SK-N-SH treated with all-trans-retinoic acid at 6 μM for 48 hours (cell line): ENCODE data around the gene ANKRD34A.

Source experiments
- ATAC-seq: fragments of 200-7000 bp; cut with Tn5 transposase; 3 replicates; pipeline ENCODE4 v1.9.1; 2020; ENCODE audit warnings: mild to moderate bottlenecking, moderate library complexity
- ARNTL ChIP-seq: fragments of 450-650 bp; formaldehyde crosslinking; IDR thresholded peaks from 2 replicates; pipeline ENCODE4 v1.5.0; 2020; ENCODE audit warnings: low read depth, mild to moderate bottlenecking, moderate library complexity, borderline replicate concordance
- BACH2 ChIP-seq: fragments of 250-450 bp; sonication (Bioruptor Pico); IDR thresholded peaks from 2 replicates; pipeline ENCODE4 v1.9.0; 2021; ENCODE audit warnings: mild to moderate bottlenecking, borderline replicate concordance
- CSDC2 ChIP-seq: fragments of 250-450 bp; sonication (Bioruptor Pico); IDR thresholded peaks from 2 replicates; pipeline ENCODE4 v1.5.0; 2020; ENCODE audit warnings: mild to moderate bottlenecking, moderate library complexity
- ESRRG ChIP-seq: fragments of 250-450 bp; sonication (Bioruptor Pico); IDR thresholded peaks from 2 replicates; pipeline ENCODE4 v1.6.1; 2021; ENCODE audit warnings: mild to moderate bottlenecking
- GLIS3 ChIP-seq: fragments of 250-450 bp; sonication (Bioruptor Pico); IDR thresholded peaks from 2 replicates; pipeline ENCODE4 v1.5.0; 2020; ENCODE audit warnings: mild to moderate bottlenecking, moderate library complexity
- ISL1 ChIP-seq: fragments of 250-450 bp; sonication (Bioruptor Pico); IDR thresholded peaks from 2 replicates; pipeline ENCODE4 v2.1.2; 2022; ENCODE audit warnings: mild to moderate bottlenecking, moderate library complexity
- OSR1 ChIP-seq: fragments of 250-450 bp; sonication (Bioruptor Pico); IDR thresholded peaks from 2 replicates; pipeline ENCODE4 v1.8.0; 2022; ENCODE audit warnings: moderate library complexity, mild to moderate bottlenecking, inconsistent platforms
- SNAI2 ChIP-seq: fragments of 250-450 bp; sonication (Bioruptor Pico); IDR thresholded peaks from 2 replicates; pipeline ENCODE4 v1.5.0; 2020; ENCODE audit warnings: mild to moderate bottlenecking, moderate library complexity
- TCF4 ChIP-seq: fragments of 250-450 bp; sonication (Bioruptor Pico); IDR thresholded peaks from 2 replicates; pipeline ENCODE4 v1.8.0; 2021; ENCODE audit warnings: mild to moderate bottlenecking, moderate library complexity, borderline replicate concordance
- TOX ChIP-seq: fragments of 250-450 bp; sonication (Bioruptor Pico); IDR thresholded peaks from 2 replicates; pipeline ENCODE4 v1.8.0; 2021; ENCODE audit warnings: mild to moderate bottlenecking, moderate library complexity, borderline replicate concordance
- ZFP3 ChIP-seq: fragments of 250-450 bp; sonication (Bioruptor Pico); IDR thresholded peaks from 2 replicates; pipeline ENCODE4 v1.5.0; 2020; ENCODE audit warnings: mild to moderate bottlenecking, moderate library complexity
- ZFP30 ChIP-seq: fragments of 450-650 bp; formaldehyde crosslinking; IDR thresholded peaks from 2 replicates; pipeline ENCODE4 v1.5.0; 2022; ENCODE audit warnings: mild to moderate bottlenecking, moderate library complexity
- ZNF565 ChIP-seq: fragments of 450-650 bp; formaldehyde crosslinking; conservative IDR thresholded peaks from 2 replicates; pipeline ENCODE4 v1.5.0; 2020; ENCODE audit warnings: low read depth, mild to moderate bottlenecking, moderate library complexity
- ZNF70 ChIP-seq: fragments of 450-650 bp; formaldehyde crosslinking; IDR thresholded peaks from 2 replicates; pipeline ENCODE4 v1.5.0; 2020; ENCODE audit warnings: mild to moderate bottlenecking, moderate library complexity
- TF ChIP-seq, protein P1 (sequence below): fragments of 250-450 bp; sonication (Bioruptor Pico); IDR thresholded peaks from 2 replicates; pipeline ENCODE4 v1.5.1; 2020; ENCODE audit warnings: low read depth, mild to moderate bottlenecking, moderate library complexity
- TF ChIP-seq, protein P2 (sequence below): fragments of 250-450 bp; sonication (Bioruptor Pico); IDR thresholded peaks from 2 replicates; pipeline ENCODE4 v1.8.0; 2020; ENCODE audit warnings: mild to moderate bottlenecking, moderate library complexity, borderline replicate concordance
- TF ChIP-seq, protein P3 (sequence below): fragments of 250-450 bp; sonication (Bioruptor Pico); IDR thresholded peaks from 2 replicates; pipeline ENCODE4 v1.5.1; 2021; ENCODE audit warnings: mild to moderate bottlenecking, moderate library complexity
- TF ChIP-seq, protein P4 (sequence below): fragments of 250-450 bp; sonication (Bioruptor Pico); IDR thresholded peaks from 2 replicates; pipeline ENCODE4 v1.5.0; 2020; ENCODE audit warnings: mild to moderate bottlenecking, moderate library complexity

Gene ANKRD34A

DNA sequence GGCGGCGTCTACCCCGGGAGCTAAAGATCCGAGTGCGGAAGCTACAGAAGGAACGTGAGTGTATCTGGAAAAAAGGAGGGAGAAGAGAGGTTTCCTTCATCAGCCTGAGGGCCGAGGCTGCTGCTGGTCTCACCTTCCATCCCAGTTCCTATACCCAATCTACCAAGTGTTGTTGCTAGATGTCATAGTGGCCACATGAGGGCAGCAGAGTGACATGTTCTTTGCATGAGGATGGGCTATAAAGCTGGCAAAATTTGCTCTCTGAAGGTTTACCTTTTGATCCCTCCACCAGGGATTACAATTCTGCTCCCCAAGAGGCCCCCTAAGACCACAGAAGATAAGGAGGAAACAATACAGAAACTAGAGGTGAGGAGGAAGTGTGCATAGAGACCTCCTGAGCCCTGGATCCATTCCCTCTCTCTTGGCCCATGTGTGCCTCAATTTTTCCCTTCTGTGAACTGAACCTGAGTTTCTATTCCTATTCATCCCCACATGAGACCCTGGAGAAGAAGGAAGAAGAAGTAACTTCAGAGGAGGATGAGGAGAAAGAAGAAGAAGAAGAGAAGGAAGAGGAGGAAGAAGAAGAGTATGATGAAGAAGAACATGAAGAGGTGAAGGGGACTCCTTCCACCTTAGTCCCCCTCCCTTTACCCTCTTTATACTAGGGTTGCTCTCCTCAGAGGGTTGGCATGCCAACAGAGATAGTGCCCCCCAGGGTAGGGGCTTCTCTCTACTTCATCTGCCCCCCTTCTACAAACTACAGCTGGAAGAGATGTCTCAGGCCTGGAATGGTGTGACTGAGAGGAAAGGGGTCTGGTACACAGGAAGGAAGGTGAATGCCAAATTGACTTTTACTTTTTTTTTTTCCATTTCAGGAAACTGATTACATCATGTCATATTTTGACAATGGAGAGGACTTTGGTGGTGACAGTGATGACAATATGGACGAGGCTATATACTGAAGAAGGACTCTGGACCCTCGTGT, 13.4 kb upstream of the ANKRD34A start:
- TF ChIP-seq, protein P1, sequence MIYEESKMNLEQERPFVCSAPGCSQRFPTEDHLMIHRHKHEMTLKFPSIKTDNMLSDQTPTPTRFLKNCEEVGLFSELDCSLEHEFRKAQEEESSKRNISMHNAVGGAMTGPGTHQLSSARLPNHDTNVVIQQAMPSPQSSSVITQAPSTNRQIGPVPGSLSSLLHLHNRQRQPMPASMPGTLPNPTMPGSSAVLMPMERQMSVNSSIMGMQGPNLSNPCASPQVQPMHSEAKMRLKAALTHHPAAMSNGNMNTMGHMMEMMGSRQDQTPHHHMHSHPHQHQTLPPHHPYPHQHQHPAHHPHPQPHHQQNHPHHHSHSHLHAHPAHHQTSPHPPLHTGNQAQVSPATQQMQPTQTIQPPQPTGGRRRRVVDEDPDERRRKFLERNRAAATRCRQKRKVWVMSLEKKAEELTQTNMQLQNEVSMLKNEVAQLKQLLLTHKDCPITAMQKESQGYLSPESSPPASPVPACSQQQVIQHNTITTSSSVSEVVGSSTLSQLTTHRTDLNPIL, result no peak
- TF ChIP-seq ISL1 (CRISPR knock-in tag) (no peak), ZFP3 (CRISPR knock-in tag) (no peak), TOX (CRISPR knock-in tag) (no peak), ZNF565 (CRISPR knock-in tag) (no peak), SNAI2 (CRISPR knock-in tag) (no peak), ZNF70 (no peak), ZFP30 (CRISPR knock-in tag) (no peak), GLIS3 (CRISPR knock-in tag) (no peak)
- TF ChIP-seq, protein P2, sequence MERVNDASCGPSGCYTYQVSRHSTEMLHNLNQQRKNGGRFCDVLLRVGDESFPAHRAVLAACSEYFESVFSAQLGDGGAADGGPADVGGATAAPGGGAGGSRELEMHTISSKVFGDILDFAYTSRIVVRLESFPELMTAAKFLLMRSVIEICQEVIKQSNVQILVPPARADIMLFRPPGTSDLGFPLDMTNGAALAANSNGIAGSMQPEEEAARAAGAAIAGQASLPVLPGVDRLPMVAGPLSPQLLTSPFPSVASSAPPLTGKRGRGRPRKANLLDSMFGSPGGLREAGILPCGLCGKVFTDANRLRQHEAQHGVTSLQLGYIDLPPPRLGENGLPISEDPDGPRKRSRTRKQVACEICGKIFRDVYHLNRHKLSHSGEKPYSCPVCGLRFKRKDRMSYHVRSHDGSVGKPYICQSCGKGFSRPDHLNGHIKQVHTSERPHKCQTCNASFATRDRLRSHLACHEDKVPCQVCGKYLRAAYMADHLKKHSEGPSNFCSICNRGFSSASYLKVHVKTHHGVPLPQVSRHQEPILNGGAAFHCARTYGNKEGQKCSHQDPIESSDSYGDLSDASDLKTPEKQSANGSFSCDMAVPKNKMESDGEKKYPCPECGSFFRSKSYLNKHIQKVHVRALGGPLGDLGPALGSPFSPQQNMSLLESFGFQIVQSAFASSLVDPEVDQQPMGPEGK (CRISPR knock-in tag), result no peak
- ATAC-seq, result peak; percentile 54

DNA sequence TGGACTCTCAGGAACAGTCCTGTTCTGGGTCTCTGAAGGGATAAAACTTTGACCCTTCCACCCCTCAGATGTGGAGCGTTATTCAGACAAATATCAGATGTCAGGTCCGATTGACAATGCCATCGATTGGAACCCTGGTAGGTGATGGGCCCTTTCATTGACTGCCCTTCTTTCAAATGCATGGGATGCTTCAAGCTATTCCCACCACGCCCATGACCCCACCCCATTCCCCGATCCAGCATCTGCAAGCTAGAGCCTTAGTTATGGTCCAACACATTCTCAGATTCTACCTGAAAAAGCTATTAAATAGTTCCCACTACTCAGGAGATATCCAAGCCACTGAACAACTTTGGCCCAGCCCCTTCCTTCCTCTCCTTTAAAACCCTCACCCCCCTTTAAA, 12.6 kb upstream of the ANKRD34A start:
- ATAC-seq, result no peak
- TF ChIP-seq, protein P3, sequence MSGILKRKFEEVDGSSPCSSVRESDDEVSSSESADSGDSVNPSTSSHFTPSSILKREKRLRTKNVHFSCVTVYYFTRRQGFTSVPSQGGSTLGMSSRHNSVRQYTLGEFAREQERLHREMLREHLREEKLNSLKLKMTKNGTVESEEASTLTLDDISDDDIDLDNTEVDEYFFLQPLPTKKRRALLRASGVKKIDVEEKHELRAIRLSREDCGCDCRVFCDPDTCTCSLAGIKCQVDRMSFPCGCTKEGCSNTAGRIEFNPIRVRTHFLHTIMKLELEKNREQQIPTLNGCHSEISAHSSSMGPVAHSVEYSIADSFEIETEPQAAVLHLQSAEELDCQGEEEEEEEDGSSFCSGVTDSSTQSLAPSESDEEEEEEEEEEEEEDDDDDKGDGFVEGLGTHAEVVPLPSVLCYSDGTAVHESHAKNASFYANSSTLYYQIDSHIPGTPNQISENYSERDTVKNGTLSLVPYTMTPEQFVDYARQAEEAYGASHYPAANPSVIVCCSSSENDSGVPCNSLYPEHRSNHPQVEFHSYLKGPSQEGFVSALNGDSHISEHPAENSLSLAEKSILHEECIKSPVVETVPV, result no peak

DNA sequence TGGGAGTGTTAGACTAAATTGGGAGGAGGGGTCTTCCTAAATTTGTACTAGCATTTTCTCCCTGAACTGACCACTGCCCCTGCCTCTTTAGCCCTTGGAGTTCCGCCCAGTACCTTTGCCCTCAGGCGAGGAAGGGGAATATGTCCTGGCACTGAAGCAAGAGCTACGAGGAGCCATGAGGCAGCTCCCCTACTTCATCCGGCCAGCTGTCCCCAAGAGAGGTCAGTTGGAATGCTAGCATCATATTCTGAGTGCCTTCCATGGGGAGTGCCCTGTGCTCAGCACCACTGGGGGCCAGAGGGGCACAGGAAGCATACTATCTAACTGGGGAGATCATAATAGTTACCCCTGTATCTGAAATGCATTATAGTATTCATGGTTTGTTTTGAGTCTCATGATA, 10.8 kb upstream of the ANKRD34A start:
- TF ChIP-seq, protein P4, sequence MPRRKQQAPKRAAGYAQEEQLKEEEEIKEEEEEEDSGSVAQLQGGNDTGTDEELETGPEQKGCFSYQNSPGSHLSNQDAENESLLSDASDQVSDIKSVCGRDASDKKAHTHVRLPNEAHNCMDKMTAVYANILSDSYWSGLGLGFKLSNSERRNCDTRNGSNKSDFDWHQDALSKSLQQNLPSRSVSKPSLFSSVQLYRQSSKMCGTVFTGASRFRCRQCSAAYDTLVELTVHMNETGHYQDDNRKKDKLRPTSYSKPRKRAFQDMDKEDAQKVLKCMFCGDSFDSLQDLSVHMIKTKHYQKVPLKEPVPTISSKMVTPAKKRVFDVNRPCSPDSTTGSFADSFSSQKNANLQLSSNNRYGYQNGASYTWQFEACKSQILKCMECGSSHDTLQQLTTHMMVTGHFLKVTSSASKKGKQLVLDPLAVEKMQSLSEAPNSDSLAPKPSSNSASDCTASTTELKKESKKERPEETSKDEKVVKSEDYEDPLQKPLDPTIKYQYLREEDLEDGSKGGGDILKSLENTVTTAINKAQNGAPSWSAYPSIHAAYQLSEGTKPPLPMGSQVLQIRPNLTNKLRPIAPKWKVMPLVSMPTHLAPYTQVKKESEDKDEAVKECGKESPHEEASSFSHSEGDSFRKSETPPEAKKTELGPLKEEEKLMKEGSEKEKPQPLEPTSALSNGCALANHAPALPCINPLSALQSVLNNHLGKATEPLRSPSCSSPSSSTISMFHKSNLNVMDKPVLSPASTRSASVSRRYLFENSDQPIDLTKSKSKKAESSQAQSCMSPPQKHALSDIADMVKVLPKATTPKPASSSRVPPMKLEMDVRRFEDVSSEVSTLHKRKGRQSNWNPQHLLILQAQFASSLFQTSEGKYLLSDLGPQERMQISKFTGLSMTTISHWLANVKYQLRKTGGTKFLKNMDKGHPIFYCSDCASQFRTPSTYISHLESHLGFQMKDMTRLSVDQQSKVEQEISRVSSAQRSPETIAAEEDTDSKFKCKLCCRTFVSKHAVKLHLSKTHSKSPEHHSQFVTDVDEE (CRISPR knock-in tag), result no peak
- TF ChIP-seq OSR1 (CRISPR knock-in tag), result no peak

DNA sequence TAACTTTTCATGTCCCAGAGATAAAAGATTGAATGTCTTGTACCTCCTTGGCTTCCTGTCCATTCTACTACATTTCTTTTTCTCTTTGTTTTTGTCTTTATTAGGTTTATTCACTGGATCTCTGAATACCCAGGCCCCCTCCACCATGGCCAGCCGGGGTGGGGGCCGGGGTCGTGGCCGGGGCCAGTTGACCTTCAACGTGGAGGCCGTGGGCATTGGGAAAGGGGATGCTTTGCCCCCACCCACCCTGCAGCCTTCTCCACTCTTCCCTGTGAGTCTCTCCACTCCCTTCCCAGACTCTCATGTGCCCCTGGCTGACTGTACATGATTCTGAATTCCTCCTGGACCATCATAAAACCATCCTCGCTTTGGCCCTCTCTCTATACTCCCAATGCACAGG, 10.3 kb upstream of the ANKRD34A start:
- no peak for ATAC-seq
- TF ChIP-seq ZFP3 (CRISPR knock-in tag) (no peak), BACH2 (CRISPR knock-in tag) (no peak), TCF4 (no peak), ZNF565 (CRISPR knock-in tag) (no peak), SNAI2 (CRISPR knock-in tag) (no peak), ARNTL (CRISPR knock-in tag) (no peak), ESRRG (no peak), TOX (CRISPR knock-in tag) (no peak), OSR1 (CRISPR knock-in tag) (no peak), ZFP30 (CRISPR knock-in tag) (no peak)

More for the DNA sequence above, 10.8 kb upstream of the ANKRD34A start:
- ATAC-seq, result no peak

DNA sequence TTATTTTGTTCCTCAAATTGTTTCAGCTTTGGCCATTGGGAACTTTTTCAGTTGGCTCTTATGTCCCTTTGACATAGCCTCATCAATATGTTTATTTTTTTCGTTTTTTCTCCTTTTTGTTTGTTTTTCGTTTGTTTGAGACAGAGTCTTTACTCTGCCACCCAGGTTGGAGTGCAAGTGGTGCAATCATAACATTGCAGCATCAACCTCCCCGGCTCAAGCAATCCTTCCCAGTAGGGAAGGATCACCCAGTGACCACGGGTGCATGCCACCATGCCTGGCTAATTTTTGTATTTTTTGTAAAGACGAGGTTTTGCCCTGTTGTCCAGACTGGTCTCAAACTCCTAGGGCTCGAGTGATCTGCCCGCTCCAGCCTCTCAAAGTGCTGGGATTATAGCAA, 8.2 kb upstream of the ANKRD34A start:
- TF ChIP-seq, protein P1, result no peak
- TF ChIP-seq ESRRG (no peak), ZFP3 (CRISPR knock-in tag) (no peak), SNAI2 (CRISPR knock-in tag) (no peak), CSDC2 (CRISPR knock-in tag) (no peak)
- ATAC-seq, result no peak
